ENCODE measurements around the gene FBRSL1.

Gene FBRSL1

DNA sequence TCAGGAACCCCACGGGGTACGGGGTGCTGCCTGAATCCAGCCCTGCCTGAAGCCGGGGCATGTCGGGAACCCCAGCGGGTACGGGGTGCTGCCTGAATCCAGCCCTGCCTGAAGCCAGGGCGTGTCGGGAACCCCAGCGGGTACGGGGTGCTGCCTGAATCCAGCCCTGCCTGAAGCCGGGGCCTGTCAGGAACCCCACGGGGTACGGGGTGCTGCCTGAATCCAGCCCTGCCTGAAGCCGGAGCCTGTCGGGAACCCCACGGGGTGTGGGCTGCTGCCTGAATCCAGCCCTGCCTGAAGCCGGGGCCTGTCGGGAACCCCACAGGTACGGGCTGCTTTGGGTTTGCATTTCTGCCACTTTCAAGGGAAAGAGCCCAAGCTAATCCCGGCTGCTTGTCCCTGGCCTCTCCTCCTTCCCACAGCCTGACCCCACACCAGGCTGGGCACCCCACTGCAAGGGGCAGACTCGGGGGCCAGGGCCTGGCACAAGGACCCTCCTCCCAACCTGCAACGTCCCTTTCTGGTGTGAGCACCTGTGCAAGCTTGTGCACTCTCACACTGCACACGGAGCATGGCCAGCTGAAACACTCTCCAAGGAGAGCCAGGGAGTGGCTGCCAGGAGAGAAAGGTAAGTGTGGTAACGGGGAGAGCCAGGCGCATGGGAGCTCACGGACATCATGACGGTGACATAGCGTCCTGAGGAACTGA is 5.6 kb upstream of the FBRSL1 start:
- no peak for DNase-seq (ENCODE audit: low read depth)
- TF ChIP-seq CTCF (IDR thresholded peaks at IDR 0.05; ENCODE audit: control insufficient read depth, insufficient read depth, low read depth, low read length, missing control alignments) = no peak
- no peak overlapping the region for H3K4me3 ChIP-seq (ENCODE audit: control insufficient read depth, low read depth, low read length)

DNA sequence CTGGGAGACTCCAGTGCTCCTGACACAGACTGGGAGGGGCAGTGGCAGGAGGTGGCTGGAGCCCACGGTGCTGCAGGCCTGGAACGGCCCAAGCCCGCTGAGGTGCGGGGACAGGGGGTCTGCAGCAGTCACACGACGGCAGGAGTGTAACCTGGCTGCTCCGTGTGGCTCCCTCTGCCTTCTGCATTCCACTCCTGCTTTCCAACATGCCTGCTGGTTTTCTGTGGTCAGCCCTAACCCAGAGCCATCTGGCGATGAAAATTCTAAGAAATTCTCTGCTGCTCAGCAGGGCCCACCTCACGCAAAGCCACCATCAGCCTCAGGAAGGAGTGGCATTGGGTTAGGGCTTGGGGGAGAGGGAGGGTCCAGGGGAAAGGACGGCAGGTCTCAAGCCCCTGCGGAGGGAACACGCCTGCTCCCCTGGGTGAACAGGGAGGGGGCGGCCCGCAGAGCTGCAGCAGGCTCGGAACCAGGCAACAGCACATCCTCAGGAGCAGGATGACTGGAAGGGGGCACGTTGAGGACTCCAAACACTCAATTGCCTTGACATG is 5.0 kb upstream of the FBRSL1 start:
- no peak overlapping the region for H3K4me3 ChIP-seq (ENCODE audit: control insufficient read depth, low read depth, low read length)
- no peak for DNase-seq (ENCODE audit: low read depth)
- TF ChIP-seq CTCF (IDR thresholded peaks at IDR 0.05; ENCODE audit: control insufficient read depth, insufficient read depth, low read depth, low read length, missing control alignments) = no peak

GRCh38 chr12:132485619-132486018 is 4.3 kb upstream of the FBRSL1 start:
- DNase-seq (ENCODE audit: low read depth) = no peak
- no peak overlapping the region for H3K4me3 ChIP-seq (ENCODE audit: control insufficient read depth, low read depth, low read length)
- no peak for TF ChIP-seq CTCF (IDR thresholded peaks at IDR 0.05; ENCODE audit: control insufficient read depth, insufficient read depth, low read depth, low read length, missing control alignments)

DNA sequence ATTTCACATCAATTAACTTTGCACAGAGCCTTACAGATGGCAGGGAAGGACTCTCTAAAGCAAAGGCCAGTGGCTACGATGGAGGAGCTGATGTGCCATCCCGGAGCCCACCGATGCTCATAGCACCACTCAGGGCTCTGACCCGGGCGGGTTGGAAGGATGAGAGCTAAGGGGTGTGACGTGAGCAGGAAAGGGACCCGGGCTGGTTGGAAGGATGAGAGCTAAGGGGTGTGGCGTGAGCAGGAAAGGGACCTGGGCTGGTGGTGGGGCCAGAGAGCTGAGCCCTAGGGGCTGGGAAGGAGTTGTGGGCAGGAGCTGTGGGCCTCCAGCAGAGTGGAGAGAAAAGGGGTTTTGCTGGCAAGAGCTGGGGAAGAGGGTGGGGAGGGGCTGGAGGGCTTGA is 3.8 kb upstream of the FBRSL1 start:
- H3K4me3 ChIP-seq (ENCODE audit: control insufficient read depth, low read depth, low read length) = no peak overlapping the region
- no peak for DNase-seq (ENCODE audit: low read depth)
- no peak for TF ChIP-seq CTCF (IDR thresholded peaks at IDR 0.05; ENCODE audit: control insufficient read depth, insufficient read depth, low read depth, low read length, missing control alignments)

- no peak for DNase-seq (ENCODE audit: low read depth)
- no peak overlapping the region for H3K4me3 ChIP-seq (ENCODE audit: control insufficient read depth, low read depth, low read length)
- no peak for TF ChIP-seq CTCF (IDR thresholded peaks at IDR 0.05; ENCODE audit: control insufficient read depth, insufficient read depth, low read depth, low read length, missing control alignments)
These were observed 3.4 kb upstream of the FBRSL1 start for GRCh38 chr12:132486576-132486975.

- no peak for TF ChIP-seq CTCF (IDR thresholded peaks at IDR 0.05; ENCODE audit: control insufficient read depth, insufficient read depth, low read depth, low read length, missing control alignments)
- DNase-seq (ENCODE audit: low read depth) = no peak
- H3K4me3 ChIP-seq (ENCODE audit: control insufficient read depth, low read depth, low read length) = no peak overlapping the region
These were observed 2.6 kb upstream of the FBRSL1 start for GRCh38 chr12:132487311-132487741.
